ENCODE results near the gene PLEKHA1. TPM values are rescaled to one million over a fixed set of nuclear protein-coding genes. Genes with fewer than 3 reads are reported as not detected.

PLEKHA1 gene
- total RNA-seq, 3 donors from 2014 or later, result 39.1 to 55.0 (median 41.2) TPM

GRCh38 chr10:122426829-122427228, 52.3 kb downstream of the PLEKHA1 start:
- no peaks in the 10 kb centered on the region for H3K4me1 ChIP-seq (ENCODE audit: low read depth)
- intact Hi-C loops (cut with DNase I, micrococcal nuclease), result no loop called here
- H3K36me3 ChIP-seq (ENCODE audit: low read depth), result no peaks in the 10 kb centered on the region
- TF ChIP-seq CTCF (IDR thresholded peaks at IDR 0.05), result no peak
- no peak overlapping the region for H3K4me3 ChIP-seq
- DNase-seq, result no peak
- no peaks in the 10 kb centered on the region for H3K9me3 ChIP-seq
- ATAC-seq, result no peak

GRCh38 chr10:122427280-122427679, 52.8 kb downstream of the PLEKHA1 start:
- no peak for DNase-seq
- Histone ChIP-seq H3K36me3 (ENCODE audit: low read depth) (no peaks in the 10 kb centered on the region), H3K9me3 (no peaks in the 10 kb centered on the region), H3K4me1 (ENCODE audit: low read depth) (no peaks in the 10 kb centered on the region), H3K4me3 (no peak overlapping the region)
- intact Hi-C loops (cut with DNase I, micrococcal nuclease), result no loop called here
- TF ChIP-seq CTCF (IDR thresholded peaks at IDR 0.05), result no peak
- ATAC-seq, result no peak

- intact Hi-C loops (cut with DNase I, micrococcal nuclease), result loop anchor here (1.0 to 5.0 kb wide), 2 partner anchors 136 to 138 kb away; no protein-coding TSS in a partner anchor
- peak; percentile 14 for TF ChIP-seq CTCF (IDR thresholded peaks at IDR 0.05)
- H3K4me1 ChIP-seq (ENCODE audit: low read depth), result no peaks in the 10 kb centered on the region
- H3K4me3 ChIP-seq, result no peak overlapping the region
- peak in 1 of 3 donors; percentile 18 for DNase-seq
- H3K9me3 ChIP-seq, result peaks cover 5% of the 10 kb centered on the region
- peak; percentile 44 for ATAC-seq
- no peaks in the 10 kb centered on the region for H3K36me3 ChIP-seq (ENCODE audit: low read depth)
Measured at GRCh38 chr10:122435212-122435827, 60.8 kb downstream of the PLEKHA1 start.

- peak; percentile 31 for ATAC-seq
- intact Hi-C loops (cut with DNase I, micrococcal nuclease), result no loop called here
Measured at GRCh38 chr10:122441961-122442360, 67.5 kb downstream of the PLEKHA1 start.

GRCh38 chr10:122445469-122445868, 71.0 kb downstream of the PLEKHA1 start:
- no peak for TF ChIP-seq CTCF (IDR thresholded peaks at IDR 0.05)
- Histone ChIP-seq H3K36me3 (ENCODE audit: low read depth) (no peaks in the 10 kb centered on the region), H3K9me3 (no peaks in the 10 kb centered on the region), H3K4me1 (ENCODE audit: low read depth) (no peaks in the 10 kb centered on the region), H3K4me3 (no peak overlapping the region)
- DNase-seq, result no peak
- ATAC-seq, result no peak
- intact Hi-C loops (cut with DNase I, micrococcal nuclease), result no loop called here

More at GRCh38 chr10:122441961-122442360, 67.5 kb downstream of the PLEKHA1 start:
- Histone ChIP-seq H3K9me3 (peaks cover 5% of the 10 kb centered on the region), H3K4me3 (no peak overlapping the region), H3K4me1 (ENCODE audit: low read depth) (no peaks in the 10 kb centered on the region), H3K36me3 (ENCODE audit: low read depth) (no peaks in the 10 kb centered on the region)
- no peak for TF ChIP-seq CTCF (IDR thresholded peaks at IDR 0.05)
- no peak for DNase-seq

Measured in mucosa of descending colon (tissue), 3 donors.